ENCODE measurements around the gene NME4.

- TF ChIP-seq CTCF (IDR thresholded peaks at IDR 0.05) (no peak), POLR2A (IDR thresholded peaks at IDR 0.05) (no peak)
Measured at GRCh38 chr16:411576-412265, 14.7 kb downstream of the NME4 start.

All from lower leg skin (tissue), 3 donors.